ENCODE measurements around the gene PHGDH. TPM values are rescaled to one million over a fixed set of nuclear protein-coding genes. Genes with fewer than 3 reads are reported as not detected.

Gene PHGDH
- total and polyA plus RNA-seq, 2 of the 13 experiments (the other 11 are each of a cell fraction or from before 2014, with no cell fraction given), result 95.8 to 133 TPM

DNA sequence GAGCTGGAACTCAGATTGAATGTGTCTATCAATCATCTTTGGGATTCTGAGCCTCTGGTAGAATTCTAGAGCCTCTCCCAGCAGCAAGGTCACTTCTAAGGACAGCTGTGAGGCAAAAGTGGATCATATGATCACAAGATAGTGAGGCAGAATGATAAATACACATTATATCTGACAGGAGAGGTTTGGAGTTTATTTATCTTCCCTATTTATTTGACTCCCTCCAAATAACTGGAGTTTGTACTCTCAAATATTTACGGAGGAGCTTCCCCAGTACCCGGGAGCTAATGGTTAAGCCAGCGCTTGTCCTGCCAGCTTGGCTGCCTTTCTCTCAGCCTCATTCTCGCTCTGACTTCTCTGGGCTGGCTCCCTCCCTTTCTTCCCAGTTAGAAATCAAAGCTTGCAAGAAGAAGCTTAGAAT lies 54.6 kb downstream of the PHGDH start (continued):
- TF ChIP-seq FLYWCH1 (CRISPR knock-in tag; IDR thresholded peaks at IDR 0.05) (no peak), NCOR1 (IDR thresholded peaks at IDR 0.05; ENCODE audit: borderline replicate concordance, low read length) (peak; percentile 61; the same call in 1 of the 2 replicates), ZNF251 (CRISPR knock-in tag; IDR thresholded peaks at IDR 0.05) (no peak), TARDBP (CRISPR knock-in tag; IDR thresholded peaks at IDR 0.05) (0 out of 2 replicates have a peak, but pooled peaks have one; percentile 34), AKAP8 (CRISPR knock-in tag; IDR thresholded peaks at IDR 0.05) (no peak), SUZ12 (IDR thresholded peaks at IDR 0.05; ENCODE audit: low read depth, low read length) (no peak), GATAD1 (CRISPR knock-in tag; IDR thresholded peaks at IDR 0.05) (no peak), TP53 (CRISPR knock-in tag; conservative IDR thresholded peaks at IDR 0.05) (no peak), MBNL3 (CRISPR knock-in tag; conservative IDR thresholded peaks at IDR 0.05) (no peak), ZBTB20 (CRISPR knock-in tag; IDR thresholded peaks at IDR 0.05; ENCODE audit: borderline replicate concordance, low read depth) (0 out of 2 replicates have a peak, but pooled peaks have one; percentile 68), SALL1 (CRISPR knock-in tag; IDR thresholded peaks at IDR 0.05) (peak; percentile 93), KMT2A (CRISPR knock-in tag; IDR thresholded peaks at IDR 0.05) (no peak), TBL1XR1 (IDR thresholded peaks at IDR 0.05; ENCODE audit: borderline replicate concordance, low read length, partially characterized antibody) (no peak), FOXA1 (IDR thresholded peaks at IDR 0.05) (peak; percentile 81), FOXA1 (CRISPR knock-in tag; IDR thresholded peaks at IDR 0.05) (peak; percentile 87), SP1 (IDR thresholded peaks at IDR 0.05) (no peak), SP1 (CRISPR knock-in tag; IDR thresholded peaks at IDR 0.05) (no peak), ZFP41 (CRISPR knock-in tag; IDR thresholded peaks at IDR 0.05; ENCODE audit: borderline replicate concordance) (no peak), MZF1 (CRISPR knock-in tag; IDR thresholded peaks at IDR 0.05; ENCODE audit: borderline replicate concordance) (no peak), IKZF4 (CRISPR knock-in tag; IDR thresholded peaks at IDR 0.05; ENCODE audit: borderline replicate concordance, low read depth, not compliant biosample characterization) (no peak), SOX5 (CRISPR knock-in tag; IDR thresholded peaks at IDR 0.05; ENCODE audit: borderline replicate concordance) (peak; percentile 72; the same call in 1 of the 2 replicates), NFKBIZ (CRISPR knock-in tag; IDR thresholded peaks at IDR 0.05) (no peak), SP5 (CRISPR knock-in tag; IDR thresholded peaks at IDR 0.05; ENCODE audit: borderline replicate concordance, low read depth) (0 out of 2 replicates have a peak, but pooled peaks have one; percentile 39), SIN3B (IDR thresholded peaks at IDR 0.05; ENCODE audit: low read length) (no peak), ZNF335 (CRISPR knock-in tag; IDR thresholded peaks at IDR 0.05) (0 out of 2 replicates have a peak, but pooled peaks have one; percentile 17), ARNT (IDR thresholded peaks at IDR 0.05) (no peak), REL (CRISPR knock-in tag; conservative IDR thresholded peaks at IDR 0.05) (no peak), TAF15 (IDR thresholded peaks at IDR 0.05; ENCODE audit: low read depth, low read length, poor library complexity, severe bottlenecking) (no peak), MATR3 (CRISPR knock-in tag; IDR thresholded peaks at IDR 0.05) (no peak), KAT8 (CRISPR knock-in tag; IDR thresholded peaks at IDR 0.05) (peak; percentile 66)
- TF ChIP-seq, protein P1, sequence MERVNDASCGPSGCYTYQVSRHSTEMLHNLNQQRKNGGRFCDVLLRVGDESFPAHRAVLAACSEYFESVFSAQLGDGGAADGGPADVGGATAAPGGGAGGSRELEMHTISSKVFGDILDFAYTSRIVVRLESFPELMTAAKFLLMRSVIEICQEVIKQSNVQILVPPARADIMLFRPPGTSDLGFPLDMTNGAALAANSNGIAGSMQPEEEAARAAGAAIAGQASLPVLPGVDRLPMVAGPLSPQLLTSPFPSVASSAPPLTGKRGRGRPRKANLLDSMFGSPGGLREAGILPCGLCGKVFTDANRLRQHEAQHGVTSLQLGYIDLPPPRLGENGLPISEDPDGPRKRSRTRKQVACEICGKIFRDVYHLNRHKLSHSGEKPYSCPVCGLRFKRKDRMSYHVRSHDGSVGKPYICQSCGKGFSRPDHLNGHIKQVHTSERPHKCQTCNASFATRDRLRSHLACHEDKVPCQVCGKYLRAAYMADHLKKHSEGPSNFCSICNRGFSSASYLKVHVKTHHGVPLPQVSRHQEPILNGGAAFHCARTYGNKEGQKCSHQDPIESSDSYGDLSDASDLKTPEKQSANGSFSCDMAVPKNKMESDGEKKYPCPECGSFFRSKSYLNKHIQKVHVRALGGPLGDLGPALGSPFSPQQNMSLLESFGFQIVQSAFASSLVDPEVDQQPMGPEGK (CRISPR knock-in tag; IDR thresholded peaks at IDR 0.05), result peak; percentile 60; the same call in 1 of the 2 replicates
- TF ChIP-seq, protein P2, sequence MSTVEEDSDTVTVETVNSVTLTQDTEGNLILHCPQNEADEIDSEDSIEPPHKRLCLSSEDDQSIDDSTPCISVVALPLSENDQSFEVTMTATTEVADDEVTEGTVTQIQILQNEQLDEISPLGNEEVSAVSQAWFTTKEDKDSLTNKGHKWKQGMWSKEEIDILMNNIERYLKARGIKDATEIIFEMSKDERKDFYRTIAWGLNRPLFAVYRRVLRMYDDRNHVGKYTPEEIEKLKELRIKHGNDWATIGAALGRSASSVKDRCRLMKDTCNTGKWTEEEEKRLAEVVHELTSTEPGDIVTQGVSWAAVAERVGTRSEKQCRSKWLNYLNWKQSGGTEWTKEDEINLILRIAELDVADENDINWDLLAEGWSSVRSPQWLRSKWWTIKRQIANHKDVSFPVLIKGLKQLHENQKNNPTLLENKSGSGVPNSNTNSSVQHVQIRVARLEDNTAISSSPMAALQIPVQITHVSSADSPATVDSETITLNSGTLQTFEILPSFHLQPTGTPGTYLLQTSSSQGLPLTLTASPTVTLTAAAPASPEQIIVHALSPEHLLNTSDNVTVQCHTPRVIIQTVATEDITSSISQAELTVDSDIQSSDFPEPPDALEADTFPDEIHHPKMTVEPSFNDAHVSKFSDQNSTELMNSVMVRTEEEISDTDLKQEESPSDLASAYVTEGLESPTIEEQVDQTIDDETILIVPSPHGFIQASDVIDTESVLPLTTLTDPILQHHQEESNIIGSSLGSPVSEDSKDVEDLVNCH (CRISPR knock-in tag; IDR thresholded peaks at IDR 0.05), result no peak

All from HepG2 (cell line).